C4-2B (cell line): Measurements from ENCODE around the gene GFPT2.

Experiments
- CTCF ChIP-seq: fragments of 450-650 bp; conservative IDR thresholded peaks from 2 replicates; pipeline ENCODE4 v1.5.1; 2017; ENCODE audit warnings: mild to moderate bottlenecking
- ZFX ChIP-seq: fragments of 450-650 bp; IDR thresholded peaks from 2 replicates; pipeline ENCODE4 v1.6.1; 2017

DNA sequence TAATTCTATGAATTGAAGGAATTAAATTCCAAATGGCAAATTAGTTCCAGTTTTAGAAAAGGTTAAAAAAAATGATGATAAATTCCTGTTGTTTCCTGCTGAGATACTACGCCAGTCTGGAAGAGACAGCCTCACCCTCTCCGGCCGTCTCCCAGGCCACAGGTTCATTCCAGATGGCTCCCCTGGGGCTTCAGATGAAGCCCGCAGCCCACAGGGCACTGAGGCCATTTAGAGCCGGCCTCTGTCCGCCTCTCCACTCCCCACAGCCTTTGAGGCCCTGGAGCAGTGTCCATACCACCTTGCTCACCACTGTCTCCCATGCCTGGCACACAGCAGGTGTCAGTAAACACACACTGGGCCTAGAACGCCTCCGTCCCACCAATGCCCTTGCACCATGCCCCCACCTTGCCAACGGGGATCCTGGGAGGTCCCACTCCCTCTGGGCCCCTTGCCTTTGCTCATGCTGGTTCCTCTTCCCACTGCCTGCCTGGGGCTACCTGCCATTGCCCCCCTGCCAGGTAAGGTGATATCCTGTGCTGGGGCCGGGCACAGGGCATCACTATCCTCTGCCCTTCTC lies 26.1 kb downstream of the GFPT2 start:
- no peak for TF ChIP-seq CTCF
- no peak for TF ChIP-seq ZFX
